ENCODE data around the gene WDR83. TPM values are rescaled to one million over a fixed set of nuclear protein-coding genes. Genes with fewer than 3 reads are reported as not detected.

Gene WDR83
- total RNA-seq, 1 experiment from 2014 or later = 19.4 TPM

- ChIA-PET CTCF (interaction anchor here (0.5 to 1.2 kb wide), 4 partner anchors 14 to 576 kb away, joined by 3 to 5 read pairs (median 4); partner anchors contain the start of gene GET3), POLR2A (ENCODE audit: low non-redundant PET) (no interaction called here)
- no peak for TF ChIP-seq EZH2 (IDR thresholded peaks at IDR 0.05; ENCODE audit: borderline replicate concordance, low read depth, low read length, poor library complexity, severe bottlenecking)
- intact Hi-C loops (cut with micrococcal nuclease; ENCODE audit: unreplicated experiment) = no loop called here
- Histone ChIP-seq H3K9me3 (ENCODE audit: low read depth, low read length, poor library complexity, severe bottlenecking) (no peaks in the 10 kb centered on the region), H3K36me3 (ENCODE audit: insufficient read depth, low read length, poor library complexity, severe bottlenecking) (peaks cover 22% of the 10 kb centered on the region), H3K4me3 (ENCODE audit: low read depth, low read length, poor library complexity, severe bottlenecking) (peak overlapping the region; percentile 94), H3K27me3 (replicated peaks; ENCODE audit: insufficient read depth, low read depth, low read length, poor library complexity) (no peaks in the 10 kb centered on the region), H3K27ac (ENCODE audit: low read depth, low read length, poor library complexity, severe bottlenecking) (peak overlapping the region; percentile 98), H3K4me1 (ENCODE audit: insufficient read depth, low read length, poor library complexity, severe bottlenecking) (peaks cover 5% of the 10 kb centered on the region)
- no TSS peak for BruUV-seq (replicated peaks)
- DNase-seq (ENCODE audit: low spot score) = peak; percentile 35
Observed at GRCh38 chr19:12723381-12723640, 56.7 kb downstream of the WDR83 start.

GRCh38 chr19:12723641-12724426 is 57.2 kb downstream of the WDR83 start, which contains the start of gene TNPO2:
TNPO2 (minus strand) TSS chr19:12723932; CDS start chr19:12720977, 2,955 bp downstream.
- no peaks in the 10 kb centered on the region for H3K9me3 ChIP-seq (ENCODE audit: low read depth, low read length, poor library complexity, severe bottlenecking)
- no TSS peak for BruUV-seq (replicated peaks)
- peak within 1 kb of the TSS; percentile 94 for H3K4me3 ChIP-seq (ENCODE audit: low read depth, low read length, poor library complexity, severe bottlenecking)
- H3K27me3 ChIP-seq (replicated peaks; ENCODE audit: insufficient read depth, low read depth, low read length, poor library complexity) = no peaks in the 10 kb centered on the region
- POLR2A ChIA-PET (ENCODE audit: low non-redundant PET) = interaction anchor here (0.6 kb wide), 1 partner anchor 1181 kb away, joined by 5 read pairs; no protein-coding TSS in a partner anchor
- TF ChIP-seq EZH2 (IDR thresholded peaks at IDR 0.05; ENCODE audit: borderline replicate concordance, low read depth, low read length, poor library complexity, severe bottlenecking) (no peak), CTCF (conservative IDR thresholded peaks at IDR 0.05; ENCODE audit: low read depth, low read length) (no peak)
- H3K36me3 ChIP-seq (ENCODE audit: insufficient read depth, low read length, poor library complexity, severe bottlenecking) = peaks cover 22% of the 10 kb centered on the region
- peak; percentile 88 for DNase-seq (ENCODE audit: low spot score)
- peaks cover 5% of the 10 kb centered on the region for H3K4me1 ChIP-seq (ENCODE audit: insufficient read depth, low read length, poor library complexity, severe bottlenecking)
- H3K27ac ChIP-seq (ENCODE audit: low read depth, low read length, poor library complexity, severe bottlenecking) = peak within 1 kb of the TSS; percentile 98
- CTCF ChIA-PET = interaction anchor here (0.8 to 1.1 kb wide), 3 partner anchors 10 to 34 kb away, joined by 3 to 4 read pairs (median 3); partner anchors contain the start of genes GET3 and TRIR
- intact Hi-C loops (cut with micrococcal nuclease; ENCODE audit: unreplicated experiment) = no loop called here

Other genes starting within 250 kb of the WDR83 start
- gene ZNF443, start 225.8 kb upstream of the WDR83 start, total RNA-seq (2021) = 4.3 and 5.2 TPM in 2 replicates
- gene ZNF709, start 182.0 kb upstream of the WDR83 start, total RNA-seq (2021) = 3.6 and 5.1 TPM in 2 replicates
- gene ZNF564, start 115.3 kb upstream of the WDR83 start, total RNA-seq (2021) = 6.3 and 7.9 TPM in 2 replicates
- gene ZNF490, start 56.0 kb upstream of the WDR83 start, total RNA-seq (2021) = 7.7 and 9.5 TPM in 2 replicates
- gene ZNF791, start 55.9 kb upstream of the WDR83 start, total RNA-seq (2021) = 22.9 and 26.0 TPM in 2 replicates
- 64.4 and 67.1 TPM in 2 replicates for gene MAN2B1, start 65 bp upstream of the WDR83 start, total RNA-seq (2021)
- 117 and 127 TPM in 2 replicates for gene DHPS, start 15.1 kb downstream of the WDR83 start, total RNA-seq (2021)
- not detected in 2 replicates for gene GNG14, start 21.2 kb downstream of the WDR83 start, total RNA-seq (2021)
- 15.4 and 19.6 TPM in 2 replicates for gene FBXW9, start 29.8 kb downstream of the WDR83 start, total RNA-seq (2021)
- 121 and 150 TPM in 2 replicates for gene TNPO2, start 57.1 kb downstream of the WDR83 start, total RNA-seq (2021)
- gene TRIR, start 67.9 kb downstream of the WDR83 start, total RNA-seq (2021) = 238 and 259 TPM in 2 replicates
- 91.7 and 92.6 TPM in 2 replicates for gene GET3, start 70.7 kb downstream of the WDR83 start, total RNA-seq (2021)
- gene BEST2, start 85.0 kb downstream of the WDR83 start, total RNA-seq (2021) = 0.13 TPM in 1 of 2 replicates, not detected in the other
- gene HOOK2, start 108.7 kb downstream of the WDR83 start, total RNA-seq (2021) = 25.8 and 34.1 TPM in 2 replicates
- 27.7 and 28.6 TPM in 2 replicates for gene JUNB, start 124.7 kb downstream of the WDR83 start, total RNA-seq (2021)
- 406 and 429 TPM in 2 replicates for gene PRDX2, start 135.0 kb downstream of the WDR83 start, total RNA-seq (2021)
- gene THSD8, start 135.3 kb downstream of the WDR83 start, total RNA-seq (2021) = 45.2 and 53.4 TPM in 2 replicates
- gene RNASEH2A, start 139.8 kb downstream of the WDR83 start, total RNA-seq (2021) = 97.7 and 99.7 TPM in 2 replicates
- 1.4 TPM in 1 of 2 replicates, not detected in the other for gene RTBDN, start 167.8 kb downstream of the WDR83 start, total RNA-seq (2021)
- gene MAST1, start 171.7 kb downstream of the WDR83 start, total RNA-seq (2021) = 22.2 and 26.7 TPM in 2 replicates
- gene DNASE2, start 214.6 kb downstream of the WDR83 start, total RNA-seq (2021) = 22.7 and 27.8 TPM in 2 replicates
- 0.30 and 0.57 TPM in 2 replicates for gene KLF1, start 220.4 kb downstream of the WDR83 start, total RNA-seq (2021)
- gene GCDH, start 224.4 kb downstream of the WDR83 start, total RNA-seq (2021) = 47.3 and 58.7 TPM in 2 replicates

All from A673 (cell line).